ENCODE measurements around the gene SLAIN1.

DNA sequence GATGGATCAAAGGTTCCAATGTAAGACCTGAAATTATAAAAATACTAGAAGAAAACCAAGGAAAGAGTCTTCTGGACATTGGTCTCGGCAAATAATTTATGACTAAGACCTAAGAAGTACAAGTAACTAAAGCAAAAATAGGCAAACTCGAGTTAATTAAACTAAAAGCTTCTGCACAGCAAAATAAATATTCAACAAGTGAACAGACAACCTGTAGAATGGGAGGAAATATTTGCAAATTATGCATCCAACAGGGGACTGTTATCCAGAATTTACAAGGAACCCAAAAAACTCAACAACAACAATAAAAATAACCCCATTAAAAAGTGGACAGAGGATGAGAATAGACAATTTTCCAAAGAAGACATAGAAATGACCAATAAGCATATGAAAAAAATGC, 9.7 kb upstream of the SLAIN1 start:
- TF ChIP-seq CTCF (IDR thresholded peaks at IDR 0.05; ENCODE audit: low read depth, low read length), result no peak
- no peak for TF ChIP-seq POLR2A (IDR thresholded peaks at IDR 0.05; ENCODE audit: extremely low read depth, insufficient read length)

Data from NB4 (cell line).